ENCODE measurements around the gene CHST10.
"Not testable (repeated sequence)": the region's sequence is repeated elsewhere in the genome, so short reads cannot be mapped to it uniquely, and the experiment has no call there.

Gene CHST10, protein sequence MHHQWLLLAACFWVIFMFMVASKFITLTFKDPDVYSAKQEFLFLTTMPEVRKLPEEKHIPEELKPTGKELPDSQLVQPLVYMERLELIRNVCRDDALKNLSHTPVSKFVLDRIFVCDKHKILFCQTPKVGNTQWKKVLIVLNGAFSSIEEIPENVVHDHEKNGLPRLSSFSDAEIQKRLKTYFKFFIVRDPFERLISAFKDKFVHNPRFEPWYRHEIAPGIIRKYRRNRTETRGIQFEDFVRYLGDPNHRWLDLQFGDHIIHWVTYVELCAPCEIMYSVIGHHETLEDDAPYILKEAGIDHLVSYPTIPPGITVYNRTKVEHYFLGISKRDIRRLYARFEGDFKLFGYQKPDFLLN

DNA sequence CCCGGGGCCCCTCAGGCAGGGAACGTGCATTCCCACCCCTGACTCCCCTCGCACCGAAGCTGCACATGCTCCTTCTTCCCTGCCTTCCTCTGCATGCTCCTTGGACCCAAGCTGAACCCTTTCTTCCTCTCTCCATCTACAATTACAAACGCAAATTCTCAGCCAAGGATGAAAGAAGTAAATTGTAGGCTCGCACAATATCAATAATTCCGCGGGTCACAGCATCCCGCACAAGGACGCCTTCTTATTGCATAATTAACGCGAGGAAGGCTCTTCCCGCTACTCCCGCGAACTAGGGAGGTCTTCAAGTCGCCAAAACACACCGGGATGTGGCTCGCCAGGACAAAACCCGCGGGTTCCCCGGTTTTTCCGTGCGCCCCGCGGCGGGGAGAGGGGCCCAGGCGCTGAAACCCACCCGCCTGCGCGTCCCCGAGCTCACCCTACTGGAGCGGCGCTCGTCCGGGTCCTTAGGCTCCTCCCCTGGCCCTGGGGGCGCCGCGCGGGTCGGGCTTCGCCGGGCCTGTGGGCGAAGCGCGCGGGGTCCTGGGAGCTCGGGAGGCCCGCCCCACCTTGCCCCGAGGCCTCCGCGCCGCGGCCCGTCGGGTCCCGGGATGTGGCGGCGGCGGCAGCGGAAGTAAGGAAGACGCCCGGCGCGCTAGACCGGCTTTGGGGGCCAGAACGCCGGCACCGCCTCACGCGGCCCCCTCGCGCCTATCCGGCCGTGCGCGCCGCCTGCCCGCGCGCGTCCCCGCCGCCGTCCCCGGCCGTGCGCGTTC lies at the start of gene CHST10:
TSS of gene CHST10 (minus strand) at position 734 of the 776 bp plus-strand sequence. CDS start 10,993 bp downstream, outside the sequence.
- Mint-ChIP-seq H3K4me3 (peak within 1 kb of the TSS; percentile 96), H3K9me3 (ENCODE audit: low read depth) (no peaks in the 10 kb centered on the region), H3K27me3 (no peaks in the 10 kb centered on the region), H3K27ac (peak within 1 kb of the TSS; percentile 87), H3K36me3 (peaks cover 2% of the 10 kb centered on the region), H3K4me1 (ENCODE audit: low read depth) (peaks cover 30% of the 10 kb centered on the region)

- Mint-ChIP-seq H3K4me3 (no peak overlapping the region), H3K36me3 (peaks cover 10% of the 10 kb centered on the region), H3K4me1 (ENCODE audit: low read depth) (no peaks in the 10 kb centered on the region), H3K9me3 (ENCODE audit: low read depth) (peaks cover 11% of the 10 kb centered on the region), H3K27ac (no peak overlapping the region), H3K27me3 (peaks cover 3% of the 10 kb centered on the region)
Observed at GRCh38 chr2:100460904-100461530, 43.5 kb upstream of the CHST10 start.

DNA sequence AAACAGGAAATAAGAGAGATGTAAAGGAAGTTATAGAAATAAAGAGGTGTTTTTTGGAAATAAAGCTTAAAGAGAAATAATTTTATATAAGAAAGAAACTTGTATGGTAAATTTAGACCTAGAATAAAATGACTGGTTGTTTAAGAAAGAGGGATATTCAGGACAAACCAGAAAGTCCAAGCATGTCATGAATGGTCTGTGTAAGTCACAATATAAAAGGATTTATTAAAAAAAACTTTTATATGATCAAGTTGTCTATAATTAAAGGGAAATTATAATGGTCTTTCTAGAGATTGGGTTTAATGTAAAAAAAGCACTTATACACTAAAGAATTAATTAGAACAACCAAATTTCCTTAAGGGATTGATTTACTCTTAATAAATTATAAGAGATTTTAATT lies 38.9 kb upstream of the CHST10 start:
- peaks cover 14% of the 10 kb centered on the region for H3K9me3 Mint-ChIP-seq (ENCODE audit: low read depth)
- H3K36me3 Mint-ChIP-seq; H3K27me3 Mint-ChIP-seq; H3K4me3 Mint-ChIP-seq; H3K27ac Mint-ChIP-seq; H3K4me1 Mint-ChIP-seq (ENCODE audit: low read depth): not testable (repeated sequence)

GRCh38 chr2:100453853-100454252 lies 36.4 kb upstream of the CHST10 start:
- peaks cover 2% of the 10 kb centered on the region for H3K27me3 Mint-ChIP-seq
- H3K4me1 Mint-ChIP-seq (ENCODE audit: low read depth) = no peaks in the 10 kb centered on the region
- H3K9me3 Mint-ChIP-seq (ENCODE audit: low read depth) = peaks cover 9% of the 10 kb centered on the region
- peaks cover 6% of the 10 kb centered on the region for H3K36me3 Mint-ChIP-seq
- no peak overlapping the region for H3K27ac Mint-ChIP-seq
- no peak overlapping the region for H3K4me3 Mint-ChIP-seq

DNA sequence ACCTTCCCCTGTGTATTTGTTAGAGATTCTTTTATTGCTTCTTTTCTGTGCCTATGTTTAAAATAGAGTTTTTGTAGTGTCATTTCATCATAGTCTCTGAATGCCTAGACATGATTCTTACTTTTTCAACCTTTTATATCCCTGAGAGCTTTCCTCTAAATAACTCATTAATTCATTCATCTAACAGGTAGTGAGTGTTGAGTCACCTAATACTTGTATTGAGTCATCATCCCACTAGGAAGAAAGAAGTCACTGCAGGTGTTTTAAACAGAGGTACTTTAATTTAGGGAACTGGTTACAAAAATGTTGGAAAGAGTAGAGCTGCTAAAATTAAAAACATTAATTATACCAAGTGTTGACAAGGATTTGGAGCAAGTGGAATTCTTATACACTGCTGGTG lies 34.3 kb upstream of the CHST10 start:
- H3K36me3 Mint-ChIP-seq = peaks cover 3% of the 10 kb centered on the region
- H3K4me1 Mint-ChIP-seq (ENCODE audit: low read depth) = no peaks in the 10 kb centered on the region
- peaks cover 5% of the 10 kb centered on the region for H3K9me3 Mint-ChIP-seq (ENCODE audit: low read depth)
- H3K27me3 Mint-ChIP-seq = peaks cover 2% of the 10 kb centered on the region
- H3K4me3 Mint-ChIP-seq = no peak overlapping the region
- H3K27ac Mint-ChIP-seq = no peak overlapping the region

- Mint-ChIP-seq H3K36me3 (peaks cover 2% of the 10 kb centered on the region), H3K27ac (no peak overlapping the region), H3K4me1 (ENCODE audit: low read depth) (no peaks in the 10 kb centered on the region), H3K27me3 (peaks cover 2% of the 10 kb centered on the region), H3K4me3 (no peak overlapping the region), H3K9me3 (ENCODE audit: low read depth) (peaks cover 3% of the 10 kb centered on the region)
Observed at GRCh38 chr2:100451092-100451491, 33.6 kb upstream of the CHST10 start.

- H3K36me3 Mint-ChIP-seq = peaks cover 3% of the 10 kb centered on the region
- no peaks in the 10 kb centered on the region for H3K9me3 Mint-ChIP-seq (ENCODE audit: low read depth)
- no peaks in the 10 kb centered on the region for H3K27me3 Mint-ChIP-seq
Observed at GRCh38 chr2:100446696-100447095, 29.2 kb upstream of the CHST10 start.

DNA sequence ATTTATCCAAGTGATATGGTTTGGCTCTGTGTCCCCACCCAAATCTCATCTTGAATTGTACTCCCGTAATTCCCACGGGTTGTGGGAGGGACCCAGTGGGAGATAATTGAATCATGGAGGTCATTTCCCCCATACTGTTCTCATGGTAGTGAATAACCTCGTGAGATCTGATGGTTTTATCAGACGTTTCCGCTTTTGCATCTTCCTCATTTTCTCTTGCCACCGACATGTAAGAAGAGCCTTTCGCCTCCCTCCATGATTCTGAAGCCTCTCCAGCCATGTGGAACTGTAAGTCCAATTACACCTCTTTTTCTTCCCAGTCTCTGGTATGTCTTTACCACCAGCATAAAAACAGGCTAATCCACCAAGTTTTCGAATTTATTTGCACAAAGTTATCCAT lies 20.3 kb upstream of the CHST10 start:
- no peaks in the 10 kb centered on the region for H3K36me3 Mint-ChIP-seq
- H3K27ac Mint-ChIP-seq = no peak overlapping the region
- no peaks in the 10 kb centered on the region for H3K4me1 Mint-ChIP-seq (ENCODE audit: low read depth)
- H3K27me3 Mint-ChIP-seq = peaks cover 6% of the 10 kb centered on the region
- no peaks in the 10 kb centered on the region for H3K9me3 Mint-ChIP-seq (ENCODE audit: low read depth)
- no peak overlapping the region for H3K4me3 Mint-ChIP-seq

More at GRCh38 chr2:100446696-100447095, 29.2 kb upstream of the CHST10 start:
- H3K4me3 Mint-ChIP-seq = no peak overlapping the region
- H3K27ac Mint-ChIP-seq = no peak overlapping the region
- H3K4me1 Mint-ChIP-seq (ENCODE audit: low read depth) = no peaks in the 10 kb centered on the region

GRCh38 chr2:100429726-100430125 lies 12.3 kb upstream of the CHST10 start:
- Mint-ChIP-seq H3K9me3 (ENCODE audit: low read depth) (no peaks in the 10 kb centered on the region), H3K4me1 (ENCODE audit: low read depth) (peaks cover 4% of the 10 kb centered on the region), H3K27me3 (peaks cover 9% of the 10 kb centered on the region), H3K27ac (no peak overlapping the region), H3K4me3 (no peak overlapping the region), H3K36me3 (no peaks in the 10 kb centered on the region)

DNA sequence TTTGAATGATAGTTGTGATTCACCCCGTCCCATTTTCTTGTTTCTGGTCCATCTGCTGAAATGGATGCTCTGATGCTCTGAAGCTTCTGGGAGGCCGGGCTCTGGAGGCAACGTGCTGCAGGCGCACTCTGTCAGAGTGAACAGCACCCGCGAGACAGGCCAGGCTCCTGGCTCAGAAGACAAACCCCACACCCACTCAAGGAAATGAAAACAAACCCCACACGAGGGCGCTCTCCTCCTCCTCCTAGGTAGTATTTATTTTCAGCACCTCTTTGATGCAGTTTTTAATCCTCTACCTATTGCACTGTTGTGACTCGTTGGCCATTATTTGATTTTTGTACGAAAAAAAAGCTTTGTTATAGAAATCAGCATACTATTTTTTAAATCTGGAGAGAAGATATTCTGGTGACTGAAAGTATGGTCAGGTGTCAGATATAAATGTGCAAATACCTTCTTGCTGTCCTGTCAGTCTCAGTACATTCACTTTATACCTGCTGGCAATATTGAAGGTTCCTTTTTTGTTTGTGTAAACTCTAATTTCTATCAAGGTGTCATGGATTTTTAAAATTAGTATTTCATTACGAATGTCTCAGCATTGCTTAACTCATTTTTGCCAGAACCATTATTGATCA lies 10.3 kb upstream of the CHST10 start:
- no peaks in the 10 kb centered on the region for H3K9me3 Mint-ChIP-seq (ENCODE audit: low read depth)

DNA sequence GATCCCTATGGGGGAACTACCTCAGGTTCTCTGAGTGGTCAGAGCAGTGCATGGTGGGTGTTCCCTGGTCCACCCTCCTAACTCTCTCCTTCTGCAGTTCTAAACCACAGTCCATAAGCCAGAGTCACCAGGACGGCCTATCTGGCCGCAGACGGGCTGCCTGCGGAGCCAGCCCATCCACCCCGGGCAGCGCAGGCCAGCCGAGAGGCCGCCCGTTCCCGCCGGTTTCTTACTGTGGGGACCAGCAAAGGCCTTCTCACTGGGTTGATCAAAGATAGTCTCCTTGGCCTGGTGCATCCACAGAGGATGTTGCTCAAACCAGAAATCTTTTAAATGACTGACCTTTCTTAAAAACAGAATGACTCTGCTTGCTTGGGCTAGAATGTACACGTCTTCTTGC lies 9.6 kb upstream of the CHST10 start:
- Mint-ChIP-seq H3K36me3 (no peaks in the 10 kb centered on the region), H3K27me3 (peaks cover 6% of the 10 kb centered on the region), H3K27ac (no peak overlapping the region), H3K4me1 (ENCODE audit: low read depth) (peaks cover 4% of the 10 kb centered on the region), H3K4me3 (no peak overlapping the region), H3K9me3 (ENCODE audit: low read depth) (no peaks in the 10 kb centered on the region)

More for the DNA sequence above, 10.3 kb upstream of the CHST10 start:
- Mint-ChIP-seq H3K27me3 (peaks cover 6% of the 10 kb centered on the region), H3K4me3 (no peak overlapping the region), H3K4me1 (ENCODE audit: low read depth) (peaks cover 4% of the 10 kb centered on the region), H3K36me3 (no peaks in the 10 kb centered on the region), H3K27ac (no peak overlapping the region)

DNA sequence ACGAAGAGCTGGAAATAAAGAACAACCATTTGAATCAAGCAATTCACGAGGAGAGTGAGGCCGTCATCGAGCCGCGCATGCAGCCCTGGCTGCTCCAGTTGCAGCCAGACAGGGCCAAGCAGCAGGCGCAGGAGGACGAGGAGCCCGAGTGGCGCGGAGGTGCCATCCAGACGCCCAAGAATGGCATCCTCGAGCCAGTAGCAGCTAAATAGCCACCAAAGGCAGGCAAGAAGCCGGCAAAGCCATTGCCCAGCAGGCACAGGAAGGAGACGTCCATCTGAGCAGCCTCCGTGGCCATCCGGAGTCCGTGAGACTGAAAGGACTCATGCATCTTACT lies 8.9 kb upstream of the CHST10 start:
- Mint-ChIP-seq H3K4me1 (ENCODE audit: low read depth) (peaks cover 4% of the 10 kb centered on the region), H3K27me3 (peaks cover 6% of the 10 kb centered on the region), H3K36me3 (no peaks in the 10 kb centered on the region), H3K4me3 (no peak overlapping the region), H3K9me3 (ENCODE audit: low read depth) (no peaks in the 10 kb centered on the region), H3K27ac (no peak overlapping the region)

- Mint-ChIP-seq H3K4me3 (no peak overlapping the region), H3K36me3 (no peaks in the 10 kb centered on the region), H3K4me1 (ENCODE audit: low read depth) (peaks cover 4% of the 10 kb centered on the region), H3K9me3 (ENCODE audit: low read depth) (no peaks in the 10 kb centered on the region), H3K27me3 (peaks cover 6% of the 10 kb centered on the region), H3K27ac (no peak overlapping the region)
Observed at GRCh38 chr2:100425573-100426383, 8.3 kb upstream of the CHST10 start.

DNA sequence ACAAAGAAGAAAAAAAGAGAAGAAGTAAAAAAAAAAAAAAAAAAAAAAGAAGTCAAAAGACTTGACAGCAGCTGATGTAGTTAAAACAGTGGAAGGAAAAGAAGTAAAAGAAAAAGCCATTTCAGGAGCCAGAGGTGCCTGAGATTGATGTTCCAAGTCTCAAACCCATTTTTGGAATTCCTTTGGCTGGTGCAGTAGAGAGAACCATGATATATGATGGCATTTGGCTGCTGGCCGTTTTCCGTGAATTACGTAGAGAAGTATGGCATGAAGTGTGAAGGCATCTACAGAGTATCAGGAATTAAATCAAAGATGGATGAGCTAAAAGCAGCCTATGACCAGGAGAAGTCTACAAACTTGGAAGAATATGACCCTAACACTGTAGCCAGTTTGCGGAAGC lies 7.6 kb upstream of the CHST10 start:
- Mint-ChIP-seq H3K4me3 (no peak overlapping the region), H3K27ac (no peak overlapping the region), H3K9me3 (ENCODE audit: low read depth) (no peaks in the 10 kb centered on the region), H3K36me3 (no peaks in the 10 kb centered on the region), H3K4me1 (ENCODE audit: low read depth) (peaks cover 4% of the 10 kb centered on the region), H3K27me3 (peaks cover 6% of the 10 kb centered on the region)

Measured in activated naive CD8-positive, alpha-beta T cell (primary cell).